Lung (tissue), 12 donors: ENCODE results near the gene PLAU. TPM values are rescaled to one million over a fixed set of nuclear protein-coding genes. Genes with fewer than 3 reads are reported as not detected.

ENCODE experiments used
- ATAC-seq: fragments of 200-7000 bp; cut with Tn5 transposase; one replicate; pipeline ENCODE4 v1.9.1; 2020; ENCODE audit warnings: moderate number of reproducible peaks; ENCODE audit not compliant: insufficient read depth, low FRiP score
- DNase-seq, 3 donors: peaks; one replicate each; pipeline ENCODE4 v3.0.0-alpha.2; 2013 to 2017
- H3K27ac ChIP-seq, 2 donors: one replicate each; pipeline ENCODE4 v1.5.1; 2013; ENCODE audit warnings: mild to moderate bottlenecking in 2 of 2, moderate library complexity in 2 of 2, control low read depth in 1 of 2, inconsistent platforms in 1 of 2, low read depth in 1 of 2, low read length in 1 of 2
- H3K27me3 ChIP-seq, 3 donors: one replicate each; pipeline ENCODE4 v1.5.1; 2013; ENCODE audit warnings: low read length in 2 of 3; ENCODE audit not compliant: control insufficient read depth in 3 of 3, insufficient read depth in 3 of 3
- H3K36me3 ChIP-seq, 4 donors: one replicate each; pipeline ENCODE4 v1.5.1; 2013; ENCODE audit warnings: low read length in 4 of 4, mild to moderate bottlenecking in 1 of 4, moderate library complexity in 1 of 4; ENCODE audit not compliant: control insufficient read depth in 4 of 4, insufficient read depth in 4 of 4
- H3K4me1 ChIP-seq, 5 donors: one replicate each; pipeline ENCODE4 v1.5.1; 2013; ENCODE audit warnings: low read length in 5 of 5, mild to moderate bottlenecking in 2 of 5, moderate library complexity in 1 of 5; ENCODE audit not compliant: control insufficient read depth in 5 of 5, insufficient read depth in 5 of 5
- H3K4me3 ChIP-seq: one replicate; pipeline ENCODE4 v1.5.1; 2013; ENCODE audit warnings: mild to moderate bottlenecking, control low read depth, moderate library complexity
- H3K9ac ChIP-seq, 2 donors: one replicate each; pipeline ENCODE4 v1.5.1; 2013; ENCODE audit warnings: low read length in 2 of 2, control low read depth in 1 of 2; ENCODE audit not compliant: insufficient read depth in 1 of 2
- H3K9me3 ChIP-seq, 4 donors: one replicate each; pipeline ENCODE4 v1.5.1; 2013; ENCODE audit warnings: low read length in 3 of 4, mild to moderate bottlenecking in 1 of 4, moderate library complexity in 1 of 4; ENCODE audit not compliant: control insufficient read depth in 4 of 4, insufficient read depth in 3 of 4
- WGBS, 2 donors: extraction: QIAGEN DNeasy Blood & Tissue Kit; methylation state at CpG; one replicate each; pipeline ENCODE4 v1.1.7; 2013; 5-methylcytosine and 5-hydroxymethylcytosine counted together
- polyA plus RNA-seq, 2 donors: library from polyadenylated mRNA; stranded (reverse); fragments of 200-250 nt; gene quantifications; one replicate each; pipeline ENCODE4 v1.2.1, GENCODE V29; 2013
- total RNA-seq, 2 donors: library from RNA; depleted of rRNA in 1 of 2; stranded (reverse); fragments of >200 nt in 1 of 2; gene quantifications; one replicate each; pipeline ENCODE4 v1.2.1, GENCODE V29; 2014 to 2021
- TF ChIP-seq, protein P1 (sequence below): IDR thresholded peaks from 2 replicates; pipeline ENCODE4 v1.5.1; 2012; ENCODE audit warnings: mild to moderate bottlenecking; ENCODE audit errors: control extremely low read depth, extremely low read depth
- donor health status: control.
- donor health status: control.
- donor health status: Bipolar disorder and iron deficiency.
- donor health status: healthy.
- donor health status: DM: yes; HTN: yes; CAD: no.

Gene PLAU
- total and polyA plus RNA-seq, 4 donors, result 11.6 to 36.7 (median 18.3) TPM

DNA sequence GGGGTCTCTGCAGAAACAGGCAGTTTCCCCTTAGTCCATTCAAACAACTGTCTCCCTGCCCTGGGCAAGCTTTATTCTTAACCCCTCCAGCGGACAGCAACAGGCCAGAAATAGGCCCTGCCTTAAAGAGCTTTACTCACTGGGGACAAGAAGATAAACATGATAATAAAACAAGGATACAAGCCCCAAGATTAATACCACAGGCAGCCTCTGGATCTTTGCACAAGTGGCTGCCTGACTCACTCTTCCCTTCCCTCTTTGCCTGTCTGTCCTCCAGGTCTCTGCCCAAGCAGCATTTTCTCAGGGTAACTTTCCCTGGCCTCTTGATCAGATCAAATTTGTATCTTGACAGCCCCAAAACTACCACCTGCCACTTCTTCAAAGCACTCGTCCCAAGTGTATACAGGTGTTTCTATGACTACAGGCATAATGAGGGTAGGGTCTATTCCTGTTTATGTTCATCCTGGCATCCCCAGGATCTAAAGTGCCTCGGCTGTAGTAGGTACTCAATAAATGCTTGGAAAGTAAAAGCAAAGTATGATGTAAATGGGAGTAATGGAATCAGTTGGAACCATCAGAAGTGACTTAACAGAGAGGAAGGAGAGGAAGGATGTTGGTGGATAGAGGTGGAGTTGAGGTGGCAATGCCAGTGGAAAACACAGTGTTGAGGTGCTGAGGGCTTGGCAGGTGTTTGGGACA, 29.6 kb upstream of the PLAU start:
- Histone ChIP-seq H3K27ac (no peak overlapping the region), H3K9ac (no peak overlapping the region), H3K36me3 (no peaks in the 10 kb centered on the region), H3K4me3 (no peak overlapping the region), H3K4me1 (peaks cover 0 to 3% (median 0%) of the 10 kb centered on the region in 5 donors), H3K27me3 (no peaks in the 10 kb centered on the region), H3K9me3 (no peaks in the 10 kb centered on the region)
- WGBS, 2 donors, result 82 to 90% methylated on average over 3 of the region's 3 CpGs
- ATAC-seq, result no peak
- TF ChIP-seq, protein P1, sequence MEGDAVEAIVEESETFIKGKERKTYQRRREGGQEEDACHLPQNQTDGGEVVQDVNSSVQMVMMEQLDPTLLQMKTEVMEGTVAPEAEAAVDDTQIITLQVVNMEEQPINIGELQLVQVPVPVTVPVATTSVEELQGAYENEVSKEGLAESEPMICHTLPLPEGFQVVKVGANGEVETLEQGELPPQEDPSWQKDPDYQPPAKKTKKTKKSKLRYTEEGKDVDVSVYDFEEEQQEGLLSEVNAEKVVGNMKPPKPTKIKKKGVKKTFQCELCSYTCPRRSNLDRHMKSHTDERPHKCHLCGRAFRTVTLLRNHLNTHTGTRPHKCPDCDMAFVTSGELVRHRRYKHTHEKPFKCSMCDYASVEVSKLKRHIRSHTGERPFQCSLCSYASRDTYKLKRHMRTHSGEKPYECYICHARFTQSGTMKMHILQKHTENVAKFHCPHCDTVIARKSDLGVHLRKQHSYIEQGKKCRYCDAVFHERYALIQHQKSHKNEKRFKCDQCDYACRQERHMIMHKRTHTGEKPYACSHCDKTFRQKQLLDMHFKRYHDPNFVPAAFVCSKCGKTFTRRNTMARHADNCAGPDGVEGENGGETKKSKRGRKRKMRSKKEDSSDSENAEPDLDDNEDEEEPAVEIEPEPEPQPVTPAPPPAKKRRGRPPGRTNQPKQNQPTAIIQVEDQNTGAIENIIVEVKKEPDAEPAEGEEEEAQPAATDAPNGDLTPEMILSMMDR, result no peak
- DNase-seq, result no peak

DNA sequence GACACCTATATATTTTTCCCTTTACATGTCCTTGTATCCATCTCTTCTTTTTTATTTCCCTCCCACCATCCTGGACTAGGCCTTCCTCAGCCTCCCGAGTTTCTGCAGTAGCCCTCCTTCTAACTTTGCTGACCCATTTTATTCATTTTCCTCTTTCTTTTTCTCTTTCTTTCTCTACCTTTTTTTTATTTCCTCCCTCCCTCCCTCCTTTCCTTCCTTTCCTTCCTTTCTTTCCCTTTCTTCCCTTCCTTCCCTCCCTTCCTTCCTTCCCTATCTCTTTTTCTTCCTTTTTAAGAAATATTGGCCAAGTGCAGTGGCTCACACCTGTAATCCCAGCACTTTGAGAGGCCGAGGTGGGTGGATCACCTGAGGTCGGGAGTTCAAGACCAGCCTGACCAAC, 26.9 kb upstream of the PLAU start:
- Histone ChIP-seq H3K27ac (no peak overlapping the region), H3K4me1 (peaks cover 15 to 27% (median 16%) of the 10 kb centered on the region in 5 donors), H3K4me3 (no peak overlapping the region), H3K9ac (no peak overlapping the region), H3K36me3 (no peaks in the 10 kb centered on the region), H3K9me3 (no peaks in the 10 kb centered on the region), H3K27me3 (no peaks in the 10 kb centered on the region)
- DNase-seq (no peak), ATAC-seq (no peak)
- WGBS, 2 donors, result 68 to 83% methylated on average over 3 of the region's 3 CpGs
- TF ChIP-seq, protein P1, result no peak

GRCh38 chr10:73886085-73886529, 24.8 kb upstream of the PLAU start:
- TF ChIP-seq, protein P1, result peak; percentile 89
- Histone ChIP-seq H3K36me3 (no peaks in the 10 kb centered on the region), H3K9ac (no peak overlapping the region), H3K4me3 (no peak overlapping the region), H3K9me3 (no peaks in the 10 kb centered on the region), H3K4me1 (peaks cover 15 to 28% (median 17%) of the 10 kb centered on the region in 5 donors), H3K27ac (peak overlapping the region; percentile 15 to 84), H3K27me3 (no peaks in the 10 kb centered on the region)
- WGBS, 2 donors, result 0 to 5% methylated on average over 5 of the region's 5 CpGs
- peak; percentile 81 to 89 (median 83) for DNase-seq
- peak; percentile 83 for ATAC-seq
